ENCODE data around the gene CFAP77.

The CFAP77 gene

GRCh38 chr9:132597073-132597775, 187.2 kb downstream of the CFAP77 start:
- no peak for DNase-seq (ENCODE audit: low read depth)

- no peak for DNase-seq (ENCODE audit: low read depth)
These were observed 190.4 kb downstream of the CFAP77 start for GRCh38 chr9:132600326-132600984.

DNA sequence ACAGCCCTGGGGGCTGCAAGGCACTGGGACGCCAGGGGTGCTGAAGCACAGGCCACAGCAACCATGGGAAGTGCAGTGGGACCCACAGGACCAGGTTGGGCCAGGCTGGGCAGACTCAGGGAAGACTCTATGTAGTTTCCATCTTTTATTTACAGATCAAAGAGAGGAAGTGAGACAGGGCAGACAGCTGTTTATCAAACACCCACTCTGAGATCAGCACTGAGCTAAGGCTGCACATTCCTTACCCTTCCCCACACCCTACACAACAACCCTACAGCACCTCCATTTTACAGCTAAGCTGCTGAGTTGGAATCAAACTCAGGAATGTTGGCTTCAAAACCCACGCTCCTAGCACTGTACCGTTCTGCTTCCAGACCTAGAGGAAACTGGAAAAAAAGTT, 192.2 kb downstream of the CFAP77 start:
- no peak for DNase-seq (ENCODE audit: low read depth)

DNA sequence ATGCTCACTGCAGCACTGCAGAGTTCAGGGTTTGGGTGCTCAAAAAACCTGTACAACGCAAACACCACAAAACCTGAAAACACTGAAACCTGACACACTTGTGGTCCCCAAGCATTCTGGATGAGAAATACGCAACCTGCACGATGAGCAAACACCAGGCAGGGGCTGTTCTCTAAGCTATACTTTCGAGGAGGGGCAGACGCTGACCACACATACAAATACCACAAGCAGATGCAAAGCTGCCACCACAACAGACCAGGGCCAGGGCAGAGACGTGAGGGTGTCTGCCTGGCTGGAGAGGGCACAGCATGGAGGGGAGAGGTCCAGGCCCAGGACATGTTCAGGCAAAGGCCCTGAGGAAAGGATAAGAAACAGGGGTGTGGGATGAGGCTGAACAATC, 195.4 kb downstream of the CFAP77 start:
- no peak for DNase-seq (ENCODE audit: low read depth)

DNA sequence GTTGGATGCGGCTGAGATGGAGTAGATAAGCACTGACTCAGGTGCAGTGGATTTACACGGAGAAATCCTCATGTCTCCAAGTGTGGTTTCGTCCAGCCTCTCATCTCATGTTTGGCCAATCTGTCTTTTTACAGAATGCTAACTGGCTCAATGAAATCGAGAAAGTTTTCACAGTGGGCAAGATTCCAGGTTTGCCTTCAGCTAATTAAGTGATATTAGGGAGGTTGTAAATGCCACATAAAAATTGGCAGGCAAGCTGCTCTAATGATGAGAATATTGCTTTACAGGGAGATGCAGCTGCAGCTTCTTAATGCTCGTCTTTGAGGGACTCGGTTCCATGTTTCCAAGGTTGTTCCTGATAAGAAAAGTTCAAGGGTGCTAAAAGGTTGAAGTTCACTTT, 196.1 kb downstream of the CFAP77 start:
- no peak for DNase-seq (ENCODE audit: low read depth)

- DNase-seq (ENCODE audit: low read depth): no peak
These were observed 199.2 kb downstream of the CFAP77 start for GRCh38 chr9:132609184-132609583.

- no peak for DNase-seq (ENCODE audit: low read depth)
These were observed 199.8 kb downstream of the CFAP77 start for GRCh38 chr9:132609829-132610228.

- DNase-seq (ENCODE audit: low read depth): no peak
These were observed 200.7 kb downstream of the CFAP77 start for GRCh38 chr9:132610661-132611060.

- DNase-seq (ENCODE audit: low read depth): no peak
These were observed 204.3 kb downstream of the CFAP77 start for GRCh38 chr9:132614324-132614723.

DNA sequence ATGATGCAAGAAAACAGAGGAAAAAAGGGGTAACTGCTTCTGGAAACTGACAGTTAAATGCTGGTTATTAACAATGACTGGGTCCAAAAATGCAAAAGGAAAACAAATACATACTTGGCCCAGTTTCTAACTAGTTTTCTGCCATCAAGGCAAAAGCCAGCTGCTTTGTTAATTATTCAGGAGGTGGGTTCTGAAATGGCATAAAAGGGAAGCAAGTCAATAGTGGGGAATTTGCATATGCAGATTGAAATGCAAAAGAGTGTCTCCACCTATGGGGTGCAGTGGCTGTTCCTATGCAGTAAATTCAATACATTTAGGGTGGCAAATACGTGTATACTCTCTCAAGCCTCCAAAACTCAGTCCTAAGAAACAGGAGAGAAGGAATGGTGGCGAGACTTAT, 205.8 kb downstream of the CFAP77 start:
- no peak for DNase-seq (ENCODE audit: low read depth)

GRCh38 chr9:132616725-132617124, 206.7 kb downstream of the CFAP77 start:
- DNase-seq (ENCODE audit: low read depth): no peak

GRCh38 chr9:132622159-132622558, 212.1 kb downstream of the CFAP77 start:
- DNase-seq (ENCODE audit: low read depth): no peak
